Body of pancreas (tissue), 4 donors: ENCODE results near the gene PIP5K1A. TPM values are rescaled to one million over a fixed set of nuclear protein-coding genes. Genes with fewer than 3 reads are reported as not detected.
"Not testable (repeated sequence)": the region's sequence is repeated elsewhere in the genome, so short reads cannot be mapped to it uniquely, and the experiment has no call there.

Experiments
- ATAC-seq: fragments of 150-250 bp; one replicate; pipeline ENCODE4 v1.9.1; 2016
- DNase-seq, 4 donors: peaks; one replicate each; pipeline ENCODE4 v3.0.0-alpha.2; 2019
- H3K27ac ChIP-seq, 4 donors: fragments of 200-600 bp; sonication (generic); 1 replicate in 3 of 4; 2 replicates in 1 of 4; pipeline versions ENCODE4 v1.5.1 to v1.6.1; 2016 to 2019; ENCODE audit warnings: mild to moderate bottlenecking in 1 of 4, mixed read lengths in 1 of 4, moderate library complexity in 1 of 4
- H3K27me3 ChIP-seq, 2 donors: fragments of 200-600 bp; sonication (generic); one replicate each; pipeline ENCODE4 v1.6.0; 2016; ENCODE audit warnings: mild to moderate bottlenecking in 1 of 2
- H3K36me3 ChIP-seq, 2 donors: fragments of 200-600 bp; sonication (generic); replicated peaks in 1 of 2; 2 replicates each; pipeline ENCODE4 v1.5.1; 2016; ENCODE audit warnings: low read depth in 2 of 2; ENCODE audit not compliant: insufficient read depth in 1 of 2
- H3K4me1 ChIP-seq: fragments of 200-600 bp; sonication (generic); one replicate; pipeline ENCODE4 v1.6.0; 2016
- H3K4me3 ChIP-seq, 2 donors: fragments of 200-600 bp; sonication (generic); 1 replicate in 1 of 2; 2 replicates in 1 of 2; pipeline ENCODE4 v1.5.1; 2016 to 2019
- H3K9me3 ChIP-seq, 3 donors: fragments of 200-600 bp; sonication (generic); 1 replicate in 2 of 3; 2 replicates in 1 of 3; pipeline ENCODE4 v1.5.1; 2016
- CTCF ChIP-seq, 7 experiments: fragments of 450-650 bp in 4 of 7; fragments of 200-600 bp in 3 of 7; sonication (generic) in 3 of 7; IDR thresholded peaks; one replicate each; pipeline ENCODE4 v1.5.1; 2016 to 2019; ENCODE audit warnings: antibody characterized with exemption in 7 of 7
- POLR2A ChIP-seq, 3 donors: fragments of 450-650 bp; IDR thresholded peaks; one replicate each; pipeline ENCODE4 v1.6.1; 2016; ENCODE audit warnings: antibody characterized with exemption in 3 of 3, mild to moderate bottlenecking in 2 of 3
- WGBS, 2 donors: methylation state at CpG; one replicate each; pipeline ENCODE4 v1.1.5; 2017; 5-methylcytosine and 5-hydroxymethylcytosine counted together
- intact Hi-C: fragments of 100-400 bp; cut with DNase I; formaldehyde crosslinking; loops from one replicate; pipeline ENCODE4 v1.15.1; 2023
- total RNA-seq, 2 donors: library from RNA; depleted of rRNA; stranded (reverse); fragments of >200 nt; gene quantifications; one replicate each; pipeline ENCODE4 v1.1.0, GENCODE V29; 2016

The PIP5K1A gene
- total RNA-seq, 2 donors from 2014 or later: 19.5 to 51.4 TPM

- ATAC-seq (no peak), DNase-seq (peak in 1 of 4 donors; percentile 9)
- Histone ChIP-seq H3K27ac (no peak overlapping the region), H3K4me3 (no peak overlapping the region), H3K36me3 (peaks cover 9 to 26% of the 10 kb centered on the region in 2 donors), H3K4me1 (peaks cover 18% of the 10 kb centered on the region), H3K27me3 (no peaks in the 10 kb centered on the region), H3K9me3 (no peaks in the 10 kb centered on the region)
- intact Hi-C loops: no loop called here
- TF ChIP-seq POLR2A (IDR thresholded peaks at IDR 0.05) (no peak), CTCF (IDR thresholded peaks at IDR 0.05) (no peak)
- WGBS, 2 donors: 68 to 88% methylated on average over 1 of the region's 1 CpG
Measured at GRCh38 chr1:151187205-151187604, 11.1 kb upstream of the PIP5K1A start.

- peaks cover 6 to 13% of the 10 kb centered on the region in 2 donors for H3K36me3 ChIP-seq
- ATAC-seq, H3K27ac ChIP-seq, intact Hi-C loops, H3K9me3 ChIP-seq, H3K27me3 ChIP-seq, H3K4me3 ChIP-seq, DNase-seq: not testable (repeated sequence)
- peaks cover 18% of the 10 kb centered on the region for H3K4me1 ChIP-seq
- WGBS, 2 donors: 34 to 43% methylated on average over 5 to 8 of the region's 8 CpGs
Measured at GRCh38 chr1:151188667-151189066, 9.7 kb upstream of the PIP5K1A start.

- Histone ChIP-seq H3K27ac (peak within 1 kb of the TSS; percentile 33 to 82 (median 70)), H3K27me3 (no peaks in the 10 kb centered on the region), H3K9me3 (no peaks in the 10 kb centered on the region), H3K4me1 (peaks cover 18% of the 10 kb centered on the region), H3K36me3 (peaks cover 0 to 4% of the 10 kb centered on the region in 2 donors), H3K4me3 (peak within 1 kb of the TSS; percentile 67 to 78)
- intact Hi-C loops: no loop called here
- TF ChIP-seq CTCF (IDR thresholded peaks at IDR 0.05) (peak in 4 of 7 experiments; percentile 35 to 47 (median 42)), POLR2A (IDR thresholded peaks at IDR 0.05) (peak in 2 of 3 donors; percentile 66 to 70)
- 1% methylated on average over 28 to 42 of the region's 42 CpGs for WGBS, 2 donors
- peak; percentile 80 to 90 (median 88) for DNase-seq
- peak; percentile 99 for ATAC-seq
Measured at GRCh38 chr1:151189637-151190445, 8.5 kb upstream of the PIP5K1A start, which contains the start of gene VPS72. VPS72 (minus strand) TSS chr1:151190197; CDS start chr1:151190121, 76 bp downstream.

GRCh38 chr1:151192047-151192446, 6.3 kb upstream of the PIP5K1A start:
- ATAC-seq: no peak
- Histone ChIP-seq H3K9me3 (no peaks in the 10 kb centered on the region), H3K36me3 (no peaks in the 10 kb centered on the region), H3K4me3 (no peak overlapping the region), H3K27ac (no peak overlapping the region), H3K27me3 (no peaks in the 10 kb centered on the region), H3K4me1 (peaks cover 21% of the 10 kb centered on the region)
- intact Hi-C loops: no loop called here
- no peak for DNase-seq
- no peak for TF ChIP-seq POLR2A (IDR thresholded peaks at IDR 0.05)
- 55 to 61% methylated on average over 7 of the region's 7 CpGs for WGBS, 2 donors

GRCh38 chr1:151193304-151193703, 5.0 kb upstream of the PIP5K1A start:
- intact Hi-C loops: no loop called here

More at GRCh38 chr1:151193304-151193703, 5.0 kb upstream of the PIP5K1A start:
- Histone ChIP-seq H3K4me3 (no peak overlapping the region), H3K27me3 (no peaks in the 10 kb centered on the region), H3K27ac (no peak overlapping the region), H3K9me3 (no peaks in the 10 kb centered on the region), H3K36me3 (no peaks in the 10 kb centered on the region), H3K4me1 (peaks cover 27% of the 10 kb centered on the region)
- TF ChIP-seq CTCF (IDR thresholded peaks at IDR 0.05): no peak
- TF ChIP-seq POLR2A (IDR thresholded peaks at IDR 0.05): no peak
- ATAC-seq: no peak
- DNase-seq: no peak
- 50 to 57% methylated on average over 6 of the region's 6 CpGs for WGBS, 2 donors
